ENCODE data around the gene GOLGA8R.
"Not testable (repeated sequence)": the region's sequence is repeated elsewhere in the genome, so short reads cannot be mapped to it uniquely, and the experiment has no call there.

Gene GOLGA8R, protein sequence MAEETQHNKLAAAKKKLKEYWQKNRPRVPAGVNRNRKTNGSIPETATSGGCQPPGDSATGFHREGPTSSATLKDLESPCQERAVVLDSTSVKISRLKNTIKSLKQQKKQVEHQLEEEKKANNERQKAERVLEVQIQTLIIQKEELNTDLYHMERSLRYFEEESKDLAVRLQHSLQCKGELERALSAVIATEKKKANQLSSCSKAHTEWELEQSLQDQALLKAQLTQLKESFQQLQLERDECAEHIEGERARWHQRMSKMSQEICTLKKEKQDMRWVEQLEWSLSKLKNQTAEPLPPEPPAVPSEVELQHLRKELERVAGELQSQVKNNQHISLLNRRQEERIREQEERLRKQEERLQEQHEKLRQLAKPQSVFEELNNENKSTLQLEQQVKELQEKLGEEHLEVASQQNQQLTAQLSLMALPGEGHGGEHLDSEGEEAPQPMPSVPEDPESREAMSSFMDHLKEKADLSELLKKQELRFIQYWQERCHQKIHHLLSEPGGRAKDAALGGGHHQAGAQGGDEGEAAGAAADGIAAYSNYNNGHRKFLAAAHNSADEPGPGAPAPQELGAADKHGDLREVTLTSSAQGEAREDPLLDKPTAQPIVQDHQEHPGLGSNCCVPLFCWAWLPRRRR

DNA sequence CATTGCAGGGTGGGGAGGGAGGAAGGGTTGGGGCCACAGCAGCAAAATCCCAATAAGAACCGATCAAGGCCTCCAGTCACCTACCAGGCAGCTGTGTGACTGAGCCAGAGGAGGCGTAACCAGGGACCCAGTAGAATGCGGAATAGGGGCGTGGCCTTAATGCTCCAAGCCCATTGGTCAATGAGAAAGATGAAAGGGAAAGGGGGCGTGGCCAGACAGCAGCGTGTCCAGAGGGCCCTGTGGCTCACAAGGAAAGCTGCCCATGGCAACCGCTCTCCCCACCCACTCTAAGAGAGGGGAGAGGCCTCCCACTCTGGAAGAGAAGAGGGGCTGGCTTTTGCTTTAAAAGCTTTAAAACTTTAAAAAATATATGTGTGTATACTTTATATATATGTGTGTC is at the start of gene GOLGA8R:
TSS of gene GOLGA8R (minus strand) at position 101 of the 400 bp plus-strand sequence. CDS start at position 3, 98 bp downstream.
- not testable (repeated sequence) for DNase-seq (ENCODE audit: low read depth)

DNA sequence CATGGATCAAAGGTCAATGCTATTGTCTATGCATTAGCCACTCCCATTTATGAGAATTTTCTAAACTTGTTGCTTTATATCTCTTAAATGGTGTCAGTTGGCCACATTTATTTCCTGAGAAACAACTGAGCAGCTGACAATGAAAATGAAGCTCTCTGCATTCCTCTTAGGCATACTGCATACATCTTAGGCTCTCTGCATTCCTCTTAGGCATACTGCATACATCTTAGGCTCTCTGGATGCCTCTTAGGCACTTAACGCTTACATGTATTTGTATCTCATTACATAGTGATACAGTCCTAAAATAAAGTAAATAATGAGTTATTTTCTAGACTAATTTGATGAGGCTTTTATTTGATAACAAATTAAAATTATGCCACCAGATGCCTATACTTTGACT is 49.8 kb upstream of the GOLGA8R start:
- not testable (repeated sequence) for DNase-seq (ENCODE audit: low read depth)

DNA sequence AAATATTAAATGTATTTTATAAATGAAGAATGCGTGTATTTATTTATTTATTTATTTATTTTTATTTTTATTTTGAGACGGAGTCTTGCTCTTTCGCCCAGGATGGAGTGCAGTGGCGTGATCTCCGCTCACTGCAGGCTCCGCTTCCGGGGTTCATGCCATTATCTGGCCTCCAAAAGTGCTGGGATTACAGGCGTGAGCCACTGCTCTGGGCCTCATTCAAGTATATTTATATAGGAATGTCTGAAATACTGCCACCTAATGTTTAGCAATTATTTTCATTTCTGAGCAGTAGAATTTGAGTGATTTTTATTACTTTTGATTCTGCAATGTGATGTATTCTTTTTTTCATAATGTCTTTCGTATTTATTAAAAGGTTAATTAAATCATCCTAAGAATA is 48.1 kb upstream of the GOLGA8R start:
- DNase-seq (ENCODE audit: low read depth), result not testable (repeated sequence)

DNA sequence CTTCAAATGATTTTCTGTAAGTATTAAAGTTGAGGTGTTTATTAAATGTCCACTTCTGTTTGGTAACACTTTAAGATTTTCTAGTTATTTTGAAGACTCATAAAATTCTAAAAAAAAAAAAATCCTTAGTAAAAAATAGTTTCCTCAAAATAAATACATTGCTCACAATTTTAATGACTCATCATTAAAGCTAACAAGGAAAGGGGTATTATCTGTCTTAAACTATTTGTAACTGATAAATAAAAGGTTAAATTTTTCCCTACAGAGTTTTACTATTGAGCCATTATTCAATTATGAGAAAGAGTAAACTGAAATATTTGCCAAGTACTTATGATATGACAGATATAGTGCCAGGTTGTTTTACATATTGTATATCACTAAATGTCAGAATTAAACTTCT is 38.6 kb upstream of the GOLGA8R start:
- not testable (repeated sequence) for DNase-seq (ENCODE audit: low read depth)

DNA sequence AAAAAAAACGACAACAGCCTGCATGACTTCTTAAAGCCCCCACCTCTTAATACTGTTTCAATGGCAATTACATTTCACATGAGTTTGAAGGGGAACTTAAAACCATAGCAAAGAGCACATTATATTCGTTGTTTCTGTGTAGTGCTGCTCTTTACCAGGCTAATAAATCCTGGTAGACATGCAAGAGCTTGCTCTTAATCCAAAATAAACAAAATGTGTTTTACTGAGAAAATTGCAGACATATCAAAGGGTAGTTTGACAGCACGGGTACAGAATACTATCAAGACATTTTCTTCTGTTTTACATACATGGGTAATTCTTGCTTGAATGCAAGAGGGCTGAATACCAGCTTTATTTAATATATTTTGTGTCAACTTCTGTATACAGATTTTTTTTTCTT is 24.3 kb upstream of the GOLGA8R start:
- not testable (repeated sequence) for DNase-seq (ENCODE audit: low read depth)

DNA sequence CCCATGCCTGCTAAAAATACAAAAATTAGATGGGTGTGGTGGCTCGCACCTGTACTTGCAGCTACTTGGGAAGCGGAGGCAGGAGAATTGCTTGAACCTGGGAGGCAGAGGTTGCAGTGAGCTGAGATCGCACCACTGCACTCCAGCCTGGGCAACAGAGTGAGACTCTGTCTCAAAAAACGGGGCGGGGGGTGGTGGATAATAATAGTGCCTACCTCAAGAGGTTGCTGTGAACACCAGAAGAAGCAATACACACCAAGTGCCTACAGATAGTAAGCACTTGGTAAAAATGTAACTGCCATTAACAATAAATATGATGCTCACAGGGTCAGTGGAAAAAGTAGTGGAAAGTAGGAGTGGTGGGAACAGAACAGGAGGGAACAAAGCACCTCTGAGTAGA is 21.8 kb upstream of the GOLGA8R start:
- DNase-seq (ENCODE audit: low read depth), result not testable (repeated sequence)

DNA sequence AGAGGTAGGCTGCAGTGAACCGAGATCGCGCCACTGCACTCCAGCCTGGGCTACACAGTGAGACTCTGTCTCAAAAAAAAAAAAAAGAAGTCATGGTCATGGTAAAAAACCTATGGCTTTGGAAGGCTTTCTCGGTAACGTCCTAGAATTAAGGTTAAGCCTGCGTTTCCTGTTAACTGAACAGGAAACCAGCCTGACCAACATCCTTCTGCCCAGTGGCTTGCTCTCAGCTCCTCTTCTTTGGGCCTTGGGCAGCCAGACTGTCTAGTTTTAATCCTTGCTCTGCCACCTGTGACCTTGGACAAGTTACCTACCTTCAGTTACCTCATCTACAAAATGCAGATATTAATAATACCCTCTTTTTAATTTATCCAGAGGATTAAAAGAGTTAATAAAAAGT is 6.7 kb upstream of the GOLGA8R start:
- DNase-seq (ENCODE audit: low read depth), result not testable (repeated sequence)

DNA sequence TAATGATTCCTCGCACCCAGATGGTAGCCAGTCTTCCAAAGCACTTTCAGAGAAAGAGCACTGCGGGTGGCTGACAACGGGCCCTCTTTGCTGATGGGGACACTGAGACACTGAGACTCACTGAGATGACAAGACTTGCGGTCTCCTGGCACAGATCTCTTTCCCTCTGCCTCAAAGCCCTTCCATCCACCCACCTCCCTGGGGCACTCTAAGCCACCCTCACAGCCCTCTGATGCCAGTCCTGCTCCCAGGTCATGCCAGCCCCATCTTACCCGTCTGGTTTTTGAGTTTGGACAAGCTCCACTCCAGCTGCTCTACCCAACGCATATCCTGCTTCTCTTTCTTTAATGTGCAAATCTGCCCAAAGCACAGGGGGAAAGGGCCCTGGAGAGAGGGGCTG is 6.4 kb downstream of the GOLGA8R start:
- not testable (repeated sequence) for DNase-seq (ENCODE audit: low read depth)

DNA sequence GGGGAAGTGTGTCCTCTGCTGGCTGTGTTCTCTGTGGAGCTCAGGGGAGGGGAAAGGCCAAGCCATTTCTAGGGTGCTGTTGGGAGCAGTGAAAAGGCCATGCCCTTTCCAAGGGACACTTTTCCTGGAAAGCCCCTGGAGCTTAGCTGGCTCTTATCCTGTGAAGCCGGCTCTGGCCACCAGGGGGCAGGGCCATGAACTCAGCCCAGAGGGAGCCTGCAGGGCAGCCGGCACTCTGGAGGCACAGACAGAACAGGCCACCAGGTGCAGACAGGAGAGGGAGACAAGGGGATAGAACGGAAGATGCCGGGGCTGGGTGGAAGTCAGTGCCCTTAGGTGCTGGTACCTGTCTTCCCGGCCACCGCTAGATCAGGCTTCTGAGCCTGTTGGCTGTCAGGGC is 15.1 kb downstream of the GOLGA8R start:
- DNase-seq (ENCODE audit: low read depth), result peak; percentile 0

DNA sequence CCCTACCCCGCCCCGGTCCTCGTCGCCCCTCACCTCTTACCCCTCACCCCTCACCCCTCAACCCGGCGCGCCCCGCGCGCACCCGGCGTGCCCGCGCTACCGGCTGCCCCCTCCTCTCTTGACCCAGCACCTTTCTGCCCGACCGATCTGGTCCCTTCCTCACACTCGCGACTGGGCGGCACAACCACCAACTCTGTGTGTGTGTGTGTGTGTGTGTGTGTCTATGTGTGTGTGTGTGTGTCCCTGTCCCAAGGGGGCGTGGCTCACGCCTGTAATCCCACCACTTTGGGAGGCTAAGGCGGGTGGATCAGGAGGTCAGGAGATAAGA is 20.4 kb downstream of the GOLGA8R start:
- DNase-seq (ENCODE audit: low read depth), result not testable (repeated sequence)

DNA sequence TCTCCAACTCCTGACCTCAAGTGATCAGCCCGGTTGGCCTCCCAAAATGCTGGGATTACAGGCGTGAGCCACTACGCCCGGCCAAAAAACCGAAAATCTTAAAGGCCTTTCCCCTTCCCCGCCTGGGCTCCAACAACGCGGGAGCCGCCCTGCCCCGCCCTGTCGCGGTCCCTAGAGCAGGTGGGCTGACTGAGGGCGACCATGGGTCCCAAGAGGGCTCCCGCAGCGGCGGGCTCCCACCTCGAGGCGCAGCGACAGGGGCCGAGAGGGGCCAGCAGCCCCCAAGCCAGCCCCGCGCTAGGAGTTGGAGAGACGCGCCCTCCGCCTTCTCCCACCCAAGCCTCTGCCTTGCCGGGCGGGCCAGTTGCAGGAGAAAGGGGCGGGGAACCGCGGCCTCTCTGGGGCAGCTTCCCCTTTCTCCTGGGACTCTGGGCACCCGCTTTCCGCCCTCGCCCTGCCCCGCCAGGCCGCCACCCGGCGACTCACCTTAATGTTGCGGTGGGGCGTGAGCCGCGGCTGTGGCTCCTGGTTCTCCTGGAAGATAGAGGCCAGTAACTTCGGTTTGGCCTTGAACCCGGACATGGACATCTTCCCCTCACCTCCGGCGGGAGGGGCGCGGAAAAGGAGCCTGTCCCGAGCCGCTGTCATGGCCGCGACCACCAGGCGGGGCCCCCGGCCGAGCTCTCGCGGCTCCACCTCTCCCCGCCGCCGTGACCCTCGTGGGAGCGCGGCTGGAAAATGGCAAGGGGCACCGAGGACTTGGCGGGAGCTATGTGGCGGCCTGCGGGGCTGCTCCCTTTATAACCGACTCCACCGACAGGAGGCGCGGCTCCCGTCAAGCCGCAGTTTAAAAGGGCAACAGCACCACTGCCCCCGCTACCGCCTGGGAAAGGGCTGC is 21.0 kb downstream of the GOLGA8R start, which contains the start of gene CHRFAM7A:
TSS of gene CHRFAM7A (minus strand) at position 775 of the 898 bp plus-strand sequence. CDS start 10,189 bp downstream, outside the sequence.
- DNase-seq (ENCODE audit: low read depth), result not testable (repeated sequence)

DNA sequence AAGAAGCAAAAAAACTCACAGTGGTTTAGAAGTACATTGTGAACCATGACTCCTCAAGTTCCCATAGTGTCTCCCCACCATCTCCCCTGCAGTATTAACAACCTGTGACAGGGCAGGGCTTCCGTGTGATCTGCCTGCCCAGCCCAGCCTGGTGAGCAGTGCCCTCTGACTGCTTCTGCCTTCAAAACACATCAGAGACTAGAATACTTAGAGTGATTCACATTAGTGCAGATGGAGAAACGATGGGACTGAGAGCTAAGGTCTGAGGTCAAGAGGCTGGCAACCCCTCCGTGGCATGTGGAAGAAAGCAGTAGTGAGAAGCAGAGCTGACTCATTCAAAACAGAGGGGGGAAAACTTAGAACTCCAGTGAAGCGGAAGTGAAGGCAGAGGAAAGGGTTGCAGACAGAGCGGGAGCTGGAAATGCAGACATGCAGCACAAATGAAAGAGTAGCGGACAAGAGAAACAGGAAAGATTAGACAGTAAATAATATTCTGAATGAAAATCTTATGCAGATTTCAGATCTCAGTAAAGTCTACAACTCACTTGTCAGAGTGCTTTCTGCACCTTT is 27.7 kb downstream of the GOLGA8R start:
- DNase-seq (ENCODE audit: low read depth), result not testable (repeated sequence)

DNA sequence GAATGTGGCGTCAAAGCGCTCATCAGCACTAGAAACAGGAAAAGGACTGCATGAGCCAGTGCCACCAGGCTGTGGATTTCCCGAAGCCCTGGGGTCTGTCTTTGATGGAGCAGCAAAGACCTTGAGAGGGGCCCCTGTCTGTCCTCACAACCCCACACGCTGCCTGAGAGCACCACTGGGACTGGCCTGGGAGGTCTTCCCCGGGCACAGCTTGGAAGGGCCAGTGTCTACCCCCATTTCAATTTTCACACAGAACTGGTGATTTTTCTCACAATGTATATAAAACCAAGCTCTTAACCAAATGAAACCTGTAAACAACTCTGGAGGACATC is 37.0 kb downstream of the GOLGA8R start:
- not testable (repeated sequence) for DNase-seq (ENCODE audit: low read depth)

DNA sequence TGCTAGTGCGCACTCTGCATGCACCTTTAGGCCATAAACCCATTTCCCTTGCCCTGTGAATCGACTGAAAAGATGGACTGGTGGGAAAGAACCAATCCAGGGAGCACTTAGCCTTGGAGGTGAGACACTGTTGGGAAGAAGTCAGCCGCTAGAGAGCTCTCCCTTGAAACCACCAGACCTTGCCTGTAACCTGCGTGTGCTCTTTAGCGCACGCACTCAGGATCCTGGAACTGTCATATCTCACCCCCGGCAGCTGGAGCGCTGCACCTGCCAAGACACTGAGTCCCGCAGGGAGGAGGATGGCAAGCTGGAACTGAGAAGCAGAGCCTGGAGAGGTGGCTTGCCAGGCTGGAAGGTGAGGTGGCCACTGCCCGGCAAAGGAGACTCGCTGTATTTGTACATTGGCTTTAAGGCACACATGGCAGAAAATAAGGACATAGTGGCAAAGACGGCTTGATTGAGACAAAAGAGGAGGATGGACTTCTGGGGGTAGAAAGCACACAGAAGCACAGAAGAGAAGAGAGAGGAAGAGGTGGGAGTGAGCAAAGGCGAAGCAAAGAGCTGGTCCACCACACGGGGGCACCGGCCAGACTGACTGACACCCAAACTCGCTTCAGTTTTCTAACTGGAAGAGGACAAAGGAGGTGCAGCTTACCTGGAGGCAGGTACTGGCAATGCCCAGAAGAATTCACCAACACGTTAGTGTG is 37.5 kb downstream of the GOLGA8R start:
- DNase-seq (ENCODE audit: low read depth), result not testable (repeated sequence)

DNA sequence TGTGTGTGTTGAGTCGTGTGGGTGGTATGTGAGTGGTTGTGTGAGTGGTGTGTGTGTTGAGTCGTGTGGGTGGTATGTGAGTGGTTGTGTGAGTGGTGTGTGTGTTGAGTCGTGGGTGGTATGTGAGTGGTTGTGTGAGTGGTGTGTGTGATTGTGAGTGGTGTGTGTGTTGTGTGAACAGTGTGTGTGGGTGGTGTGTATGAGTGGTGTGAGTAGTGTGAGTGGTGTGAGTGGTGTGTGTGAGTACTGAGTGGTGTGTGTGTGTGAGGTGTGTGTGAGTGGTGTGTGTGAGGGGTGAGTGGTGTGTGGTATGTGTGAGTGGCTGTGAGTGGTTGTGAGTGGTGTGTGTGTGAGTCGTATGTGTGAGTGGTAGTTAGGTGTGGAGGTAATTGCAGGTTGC is 38.2 kb downstream of the GOLGA8R start:
- not testable (repeated sequence) for DNase-seq (ENCODE audit: low read depth)

DNA sequence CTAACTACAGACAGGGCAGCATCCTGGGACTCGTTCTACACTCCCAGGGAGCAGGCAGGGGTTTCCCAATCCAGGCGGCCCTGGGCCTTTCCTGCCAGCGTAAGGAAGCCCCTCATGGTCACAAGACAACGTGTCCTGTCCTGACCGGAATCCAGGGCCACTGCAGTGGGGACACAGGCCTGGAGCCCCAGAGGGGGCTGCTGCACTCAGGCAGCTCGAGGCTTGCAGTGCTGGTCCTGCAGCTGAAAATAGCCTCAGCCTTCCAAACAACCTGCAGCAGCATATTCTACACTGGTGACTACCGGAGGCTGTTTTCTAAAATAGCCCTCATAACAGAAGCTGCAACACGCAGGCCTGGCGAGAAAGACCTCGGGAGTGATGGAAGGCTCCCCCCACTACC is 39.2 kb downstream of the GOLGA8R start:
- DNase-seq (ENCODE audit: low read depth), result not testable (repeated sequence)

DNA sequence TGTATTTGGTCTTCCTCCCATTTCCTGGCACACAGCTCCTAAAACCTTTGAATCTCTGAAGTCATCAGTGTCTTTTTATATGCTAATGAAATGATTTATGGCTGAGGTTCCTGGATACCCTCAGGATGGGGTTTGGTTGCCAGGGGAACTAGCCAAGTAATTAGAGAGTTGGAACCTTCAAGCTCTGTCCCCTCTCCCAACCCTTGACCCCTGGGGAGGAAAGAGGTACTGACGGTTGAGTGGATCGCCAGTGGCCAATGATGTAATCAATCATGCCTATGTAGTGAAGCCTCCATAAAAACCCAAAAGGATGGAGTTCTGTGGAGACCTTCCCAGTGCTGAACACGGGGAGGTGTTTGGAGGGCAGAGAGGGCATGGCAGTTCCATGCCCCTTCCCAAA is 45.8 kb downstream of the GOLGA8R start:
- not testable (repeated sequence) for DNase-seq (ENCODE audit: low read depth)

DNA sequence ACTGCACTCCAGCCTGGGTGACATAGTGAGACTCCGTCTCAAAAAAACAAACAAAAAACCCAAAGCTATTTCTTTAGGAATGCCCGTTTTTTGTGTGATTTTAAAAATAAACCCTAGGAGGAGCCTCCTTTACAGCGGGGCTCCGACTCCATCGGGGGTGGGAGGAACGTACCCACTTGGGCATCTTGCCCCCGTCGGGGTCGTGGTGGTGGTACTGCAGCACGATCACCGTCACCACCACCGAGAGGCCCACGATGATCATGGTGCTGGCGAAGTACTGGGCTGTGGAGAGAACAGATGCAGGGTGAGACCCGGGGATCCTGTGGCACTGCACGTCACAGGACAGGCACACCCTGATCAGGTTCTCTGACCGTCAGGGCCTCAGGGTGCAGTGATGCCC is 46.8 kb downstream of the GOLGA8R start:
- not testable (repeated sequence) for DNase-seq (ENCODE audit: low read depth)

DNA sequence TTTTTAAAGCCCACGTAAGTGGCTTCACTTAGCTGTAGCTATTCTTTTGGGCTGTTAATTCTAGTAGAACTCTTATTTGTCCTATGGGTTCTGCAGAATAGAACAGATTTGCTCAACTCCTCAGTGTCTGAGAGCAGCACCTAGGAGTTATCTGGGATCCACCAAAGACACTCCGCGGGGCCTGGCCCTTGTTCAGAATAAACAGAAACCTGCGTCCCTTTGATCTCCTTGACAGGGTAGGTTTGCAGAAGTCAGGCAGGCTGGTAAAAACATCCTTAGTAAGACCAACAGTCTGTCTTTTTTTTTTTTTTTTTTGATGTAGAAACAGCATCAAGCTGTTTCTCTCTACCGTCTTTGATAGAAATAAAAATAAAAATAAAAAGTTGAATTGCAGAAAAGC is 52.7 kb downstream of the GOLGA8R start:
- not testable (repeated sequence) for DNase-seq (ENCODE audit: low read depth)

DNA sequence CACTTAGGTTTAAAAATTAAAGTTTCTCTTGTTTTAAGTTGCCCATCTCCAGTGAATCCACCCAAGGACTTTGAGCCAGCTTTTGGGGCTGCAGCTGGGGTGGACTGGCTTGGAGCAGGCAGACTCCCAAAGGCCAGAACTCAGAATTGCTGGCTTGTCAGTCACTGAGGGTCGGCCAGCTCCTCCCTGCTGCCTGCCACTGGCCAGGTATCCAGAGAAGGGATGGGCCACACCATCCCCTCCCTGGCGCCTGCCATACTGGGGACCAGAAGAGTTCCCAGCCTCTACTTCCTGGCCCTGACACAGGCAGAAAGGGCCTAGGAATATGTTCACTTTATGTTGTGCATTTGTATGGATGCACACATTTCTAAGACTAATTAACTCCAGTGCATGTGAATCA is 53.1 kb downstream of the GOLGA8R start:
- DNase-seq (ENCODE audit: low read depth), result not testable (repeated sequence)

DNA sequence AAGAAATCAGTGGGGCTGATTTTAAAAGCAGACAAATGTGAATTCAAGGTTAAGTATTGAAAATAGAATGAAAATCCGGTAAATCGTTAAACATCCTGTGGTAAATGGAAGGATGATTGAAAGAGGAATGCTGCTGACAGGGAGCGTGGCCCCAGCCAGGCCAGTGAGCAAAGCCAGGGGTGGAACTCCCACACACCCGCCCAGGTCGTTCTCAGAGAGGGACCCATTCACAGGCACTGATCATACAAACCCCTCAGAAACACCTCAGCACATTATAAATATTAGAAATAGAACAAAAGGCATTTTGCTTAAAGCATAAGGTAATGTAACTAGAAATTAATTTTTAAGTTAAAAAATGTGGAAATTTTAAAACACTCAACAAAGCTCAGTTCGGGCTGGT is 59.0 kb downstream of the GOLGA8R start:
- DNase-seq (ENCODE audit: low read depth), result not testable (repeated sequence)

Data from T-helper 22 cell (primary cell).